DOHH2 (cell line): ENCODE measurements around the gene PTGDS.

Experiments
- H3F3A ChIP-seq: fragments of 200-600 bp; sonication (generic), shearing (Covaris generic); 2 replicates; pipeline ENCODE4 v1.6.0; 2016; ENCODE audit warnings: antibody characterized with exemption, mild to moderate bottlenecking; ENCODE audit not compliant: control insufficient read depth, insufficient read depth
- H3K27ac ChIP-seq: fragments of 200-600 bp; sonication (generic); 2 replicates; pipeline ENCODE4 v1.5.1; 2014; ENCODE audit warnings: low read depth, mild to moderate bottlenecking, low read length, moderate library complexity
- H3K27me3 ChIP-seq: fragments of 200-600 bp; sonication (generic); 2 replicates; pipeline ENCODE4 v1.6.1; 2014; ENCODE audit warnings: mild to moderate bottlenecking, low read length, mixed read lengths; ENCODE audit not compliant: control insufficient read depth
- H3K36me3 ChIP-seq: fragments of 200-600 bp; sonication (generic); 2 replicates; pipeline ENCODE4 v1.6.1; 2014; ENCODE audit warnings: mild to moderate bottlenecking, low read length, moderate library complexity, mixed read lengths; ENCODE audit not compliant: control insufficient read depth
- H3K4me1 ChIP-seq: fragments of 200-600 bp; sonication (generic); 2 replicates; pipeline ENCODE4 v1.6.1; 2014; ENCODE audit warnings: mild to moderate bottlenecking, low read length, mixed read lengths; ENCODE audit not compliant: control insufficient read depth
- H3K4me2 ChIP-seq: fragments of 200-600 bp; sonication (generic); 2 replicates; pipeline ENCODE4 v1.6.0; 2014; ENCODE audit warnings: mild to moderate bottlenecking, low read length, moderate library complexity
- H3K4me3 ChIP-seq: fragments of 200-600 bp; sonication (generic); 2 replicates; pipeline ENCODE4 v1.5.1; 2014; ENCODE audit warnings: mild to moderate bottlenecking, low read length, mixed read lengths
- H3K79me2 ChIP-seq: fragments of 200-600 bp; sonication (generic); 2 replicates; pipeline ENCODE4 v1.6.1; 2014; ENCODE audit warnings: mild to moderate bottlenecking, low read length, mixed read lengths; ENCODE audit not compliant: control insufficient read depth
- H3K9me2 ChIP-seq: fragments of 200-600 bp; sonication (generic); replicated peaks from 2 replicates; pipeline ENCODE4 v1.6.1; 2014; ENCODE audit warnings: mild to moderate bottlenecking, low read length, mixed read lengths; ENCODE audit not compliant: control insufficient read depth
- H3K9me3 ChIP-seq: fragments of 200-600 bp; sonication (generic); 2 replicates; pipeline ENCODE4 v1.6.1; 2014; ENCODE audit warnings: antibody characterized with exemption, low read length, mixed read lengths; ENCODE audit not compliant: control insufficient read depth, insufficient read depth
- H4K20me1 ChIP-seq: fragments of 200-600 bp; sonication (generic); 2 replicates; pipeline ENCODE4 v1.6.0; 2014; ENCODE audit warnings: low read depth, mild to moderate bottlenecking, antibody characterized with exemption, low read length, moderate library complexity; ENCODE audit not compliant: control insufficient read depth, insufficient read depth
- EZH2phosphoT487 ChIP-seq: fragments of 200-600 bp; sonication (generic); IDR thresholded peaks from 2 replicates; pipeline ENCODE4 v1.6.1; 2017; ENCODE audit warnings: borderline replicate concordance, mild to moderate bottlenecking, antibody characterized with exemption, low read length, moderate library complexity, mixed read lengths
- TF ChIP-seq, protein P1 (sequence below): fragments of 200-600 bp; sonication (generic); IDR thresholded peaks from one replicate; pipeline ENCODE4 v1.5.1; 2014; ENCODE audit warnings: antibody characterized with exemption, mild to moderate bottlenecking, low read depth, low read length; ENCODE audit not compliant: poor library complexity, severe bottlenecking

PTGDS gene

GRCh38 chr9:137009938-137010732, 32.8 kb downstream of the PTGDS start:
- Histone ChIP-seq H3F3A (no peaks in the 10 kb centered on the region), H3K4me2 (no peak overlapping the region), H3K4me1 (peaks cover 4% of the 10 kb centered on the region; the same call in 1 of the 2 replicates), H3K9me2 (no peaks in the 10 kb centered on the region), H4K20me1 (no peaks in the 10 kb centered on the region), H3K9me3 (no peaks in the 10 kb centered on the region), H3K27ac (no peak overlapping the region), H3K36me3 (no peaks in the 10 kb centered on the region), H3K4me3 (no peak overlapping the region), H3K79me2 (no peaks in the 10 kb centered on the region), H3K27me3 (no peaks in the 10 kb centered on the region)
- TF ChIP-seq EZH2phosphoT487, result no peak
- TF ChIP-seq, protein P1, sequence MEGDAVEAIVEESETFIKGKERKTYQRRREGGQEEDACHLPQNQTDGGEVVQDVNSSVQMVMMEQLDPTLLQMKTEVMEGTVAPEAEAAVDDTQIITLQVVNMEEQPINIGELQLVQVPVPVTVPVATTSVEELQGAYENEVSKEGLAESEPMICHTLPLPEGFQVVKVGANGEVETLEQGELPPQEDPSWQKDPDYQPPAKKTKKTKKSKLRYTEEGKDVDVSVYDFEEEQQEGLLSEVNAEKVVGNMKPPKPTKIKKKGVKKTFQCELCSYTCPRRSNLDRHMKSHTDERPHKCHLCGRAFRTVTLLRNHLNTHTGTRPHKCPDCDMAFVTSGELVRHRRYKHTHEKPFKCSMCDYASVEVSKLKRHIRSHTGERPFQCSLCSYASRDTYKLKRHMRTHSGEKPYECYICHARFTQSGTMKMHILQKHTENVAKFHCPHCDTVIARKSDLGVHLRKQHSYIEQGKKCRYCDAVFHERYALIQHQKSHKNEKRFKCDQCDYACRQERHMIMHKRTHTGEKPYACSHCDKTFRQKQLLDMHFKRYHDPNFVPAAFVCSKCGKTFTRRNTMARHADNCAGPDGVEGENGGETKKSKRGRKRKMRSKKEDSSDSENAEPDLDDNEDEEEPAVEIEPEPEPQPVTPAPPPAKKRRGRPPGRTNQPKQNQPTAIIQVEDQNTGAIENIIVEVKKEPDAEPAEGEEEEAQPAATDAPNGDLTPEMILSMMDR, result no peak

- no peaks in the 10 kb centered on the region for H3K36me3 ChIP-seq
Observed at GRCh38 chr9:137011156-137011555, 33.9 kb downstream of the PTGDS start.

GRCh38 chr9:137011907-137012675, 34.8 kb downstream of the PTGDS start:
- Histone ChIP-seq H3K4me1 (peaks cover 4% of the 10 kb centered on the region; the same call in 1 of the 2 replicates), H3K9me2 (no peaks in the 10 kb centered on the region), H3K9me3 (no peaks in the 10 kb centered on the region), H3F3A (no peaks in the 10 kb centered on the region), H3K36me3 (no peaks in the 10 kb centered on the region), H3K4me2 (no peak overlapping the region), H4K20me1 (no peaks in the 10 kb centered on the region), H3K27ac (no peak overlapping the region), H3K27me3 (no peaks in the 10 kb centered on the region), H3K79me2 (no peaks in the 10 kb centered on the region), H3K4me3 (no peak overlapping the region)
- TF ChIP-seq, protein P1, result no peak
- no peak for TF ChIP-seq EZH2phosphoT487

More at GRCh38 chr9:137011156-137011555, 33.9 kb downstream of the PTGDS start:
- H3K4me3 ChIP-seq, result no peak overlapping the region
- no peak overlapping the region for H3K4me2 ChIP-seq
- H3K27ac ChIP-seq, result no peak overlapping the region
- TF ChIP-seq, protein P1, result no peak
- no peak for TF ChIP-seq EZH2phosphoT487
- H3K4me1 ChIP-seq, result peaks cover 4% of the 10 kb centered on the region; the same call in 1 of the 2 replicates
- no peaks in the 10 kb centered on the region for H3F3A ChIP-seq
- H3K9me3 ChIP-seq, result no peaks in the 10 kb centered on the region
- H3K27me3 ChIP-seq, result no peaks in the 10 kb centered on the region
- no peaks in the 10 kb centered on the region for H3K9me2 ChIP-seq
- H3K79me2 ChIP-seq, result no peaks in the 10 kb centered on the region
- H4K20me1 ChIP-seq, result no peaks in the 10 kb centered on the region
